ENCODE data around the gene LRBA.

DNA sequence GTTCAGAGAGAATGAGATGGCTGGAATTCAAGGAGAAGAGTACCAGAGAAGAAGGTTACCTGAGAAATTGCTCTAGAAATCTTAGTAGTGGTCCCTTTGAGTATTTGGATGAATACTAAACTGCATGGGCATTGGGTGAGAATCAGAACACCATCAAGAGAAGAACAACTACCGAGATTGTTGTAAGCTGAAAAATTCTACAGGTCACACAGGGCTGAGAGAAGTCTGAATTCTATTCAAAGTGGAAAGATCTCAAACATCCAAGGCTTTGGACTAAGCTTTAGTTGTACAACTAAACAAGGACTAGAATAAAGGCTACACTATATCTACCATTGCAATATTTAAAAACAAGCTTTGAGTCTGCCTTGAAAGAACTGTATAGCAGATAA is 40.8 kb downstream of the LRBA start:
- no peak for TF ChIP-seq EZH2 (IDR thresholded peaks at IDR 0.05; ENCODE audit: low read length, missing control alignments)
- TF ChIP-seq, protein P1, sequence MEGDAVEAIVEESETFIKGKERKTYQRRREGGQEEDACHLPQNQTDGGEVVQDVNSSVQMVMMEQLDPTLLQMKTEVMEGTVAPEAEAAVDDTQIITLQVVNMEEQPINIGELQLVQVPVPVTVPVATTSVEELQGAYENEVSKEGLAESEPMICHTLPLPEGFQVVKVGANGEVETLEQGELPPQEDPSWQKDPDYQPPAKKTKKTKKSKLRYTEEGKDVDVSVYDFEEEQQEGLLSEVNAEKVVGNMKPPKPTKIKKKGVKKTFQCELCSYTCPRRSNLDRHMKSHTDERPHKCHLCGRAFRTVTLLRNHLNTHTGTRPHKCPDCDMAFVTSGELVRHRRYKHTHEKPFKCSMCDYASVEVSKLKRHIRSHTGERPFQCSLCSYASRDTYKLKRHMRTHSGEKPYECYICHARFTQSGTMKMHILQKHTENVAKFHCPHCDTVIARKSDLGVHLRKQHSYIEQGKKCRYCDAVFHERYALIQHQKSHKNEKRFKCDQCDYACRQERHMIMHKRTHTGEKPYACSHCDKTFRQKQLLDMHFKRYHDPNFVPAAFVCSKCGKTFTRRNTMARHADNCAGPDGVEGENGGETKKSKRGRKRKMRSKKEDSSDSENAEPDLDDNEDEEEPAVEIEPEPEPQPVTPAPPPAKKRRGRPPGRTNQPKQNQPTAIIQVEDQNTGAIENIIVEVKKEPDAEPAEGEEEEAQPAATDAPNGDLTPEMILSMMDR (conservative IDR thresholded peaks at IDR 0.05 in 1 of 2, IDR thresholded peaks at IDR 0.05 in 1 of 2; ENCODE audit: low read depth in 1 of 2, low read length in 2 of 2), result no peak

All from fibroblast of lung (primary cell).